B cell (primary cell): ENCODE measurements around the gene CACNA2D3.

Experiments
- CTCF ChIP-seq: fragments of 200-600 bp; IDR thresholded peaks from one replicate; pipeline ENCODE4 v1.8.0; 2022; ENCODE audit warnings: antibody characterized with exemption, mild to moderate bottlenecking
- EZH2 ChIP-seq: IDR thresholded peaks from 2 replicates; pipeline ENCODE4 v1.6.1; 2012; ENCODE audit warnings: borderline replicate concordance, low read depth, mild to moderate bottlenecking, moderate library complexity, low read length; ENCODE audit not compliant: insufficient read depth, poor library complexity, severe bottlenecking

- TF ChIP-seq CTCF = no peak
- TF ChIP-seq EZH2 = no peak
Observed at GRCh38 chr3:54671511-54671910, 549.2 kb downstream of the CACNA2D3 start.
